Globus pallidus (tissue), 1 donor: ENCODE measurements around the gene ATE1.
A peak's percentile ranks its signal among the peaks of the same experiment; 100 is the strongest.
"Not testable (repeated sequence)": the region's sequence is repeated elsewhere in the genome, so short reads cannot be mapped to it uniquely, and the experiment has no call there.

Source experiments
- DNase-seq: peaks from one replicate; pipeline ENCODE4 v3.0.0-alpha.2; 2015; ENCODE audit warnings: low spot score

Gene ATE1

DNA sequence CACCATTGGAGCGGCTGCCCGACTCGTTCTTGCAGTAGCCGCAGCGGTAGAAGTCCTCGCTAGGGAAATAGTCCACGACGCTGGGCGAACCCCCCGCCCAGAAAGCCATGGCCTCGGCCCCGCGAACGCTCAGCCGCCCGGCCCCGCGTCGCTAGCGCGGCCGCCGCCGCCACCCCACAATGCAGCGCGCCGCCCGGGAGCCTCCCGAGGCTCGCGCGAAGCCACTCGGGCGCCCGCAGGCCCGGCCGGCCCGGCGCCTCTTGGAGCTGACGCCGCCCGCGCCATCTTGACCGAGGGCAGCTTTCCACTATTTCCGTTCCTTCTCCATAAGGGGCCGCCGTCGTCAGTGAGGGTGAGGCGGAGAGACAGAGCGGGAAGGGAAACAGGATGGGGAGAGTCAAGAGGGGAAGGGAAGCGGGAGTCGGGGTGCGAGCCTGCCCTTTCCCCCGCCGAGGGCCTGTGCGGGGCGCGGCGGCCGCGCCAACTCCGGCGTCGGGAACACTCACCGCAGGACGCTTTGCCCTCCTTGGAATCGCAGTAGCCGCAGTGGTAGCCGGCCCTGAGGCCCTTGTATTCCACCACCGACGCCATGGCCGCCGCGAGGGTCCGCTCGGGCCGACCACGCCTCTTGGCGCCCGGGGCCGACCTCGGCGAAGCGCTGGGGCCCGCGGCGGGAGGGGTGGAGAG lies at the start of gene ATE1:
Gene ATE1, minus strand, starts transcription at position 191 of the 687 bp plus-strand sequence. Its CDS starts 82 bp downstream, at position 109.
- DNase-seq, result peak; percentile 89

DNA sequence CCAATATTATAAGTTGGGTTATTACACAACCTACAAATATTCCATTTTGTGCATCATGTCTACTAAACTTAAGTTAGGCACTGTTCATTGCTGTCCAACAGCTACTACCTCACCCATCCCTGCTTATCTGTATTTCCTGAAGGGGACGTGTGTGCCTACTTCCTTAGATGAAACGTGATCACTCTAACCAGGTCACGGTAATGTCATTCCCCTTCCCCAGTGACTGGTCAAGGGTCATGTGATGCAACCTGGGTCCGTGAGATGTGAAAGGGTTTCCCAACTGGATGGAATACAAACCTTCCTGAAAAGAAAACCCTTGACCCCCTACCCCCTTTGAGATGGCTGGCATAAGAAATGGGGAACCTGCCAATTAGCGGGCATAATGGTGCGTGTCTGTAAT lies 48.8 kb upstream of the ATE1 start:
- DNase-seq, result no peak

DNA sequence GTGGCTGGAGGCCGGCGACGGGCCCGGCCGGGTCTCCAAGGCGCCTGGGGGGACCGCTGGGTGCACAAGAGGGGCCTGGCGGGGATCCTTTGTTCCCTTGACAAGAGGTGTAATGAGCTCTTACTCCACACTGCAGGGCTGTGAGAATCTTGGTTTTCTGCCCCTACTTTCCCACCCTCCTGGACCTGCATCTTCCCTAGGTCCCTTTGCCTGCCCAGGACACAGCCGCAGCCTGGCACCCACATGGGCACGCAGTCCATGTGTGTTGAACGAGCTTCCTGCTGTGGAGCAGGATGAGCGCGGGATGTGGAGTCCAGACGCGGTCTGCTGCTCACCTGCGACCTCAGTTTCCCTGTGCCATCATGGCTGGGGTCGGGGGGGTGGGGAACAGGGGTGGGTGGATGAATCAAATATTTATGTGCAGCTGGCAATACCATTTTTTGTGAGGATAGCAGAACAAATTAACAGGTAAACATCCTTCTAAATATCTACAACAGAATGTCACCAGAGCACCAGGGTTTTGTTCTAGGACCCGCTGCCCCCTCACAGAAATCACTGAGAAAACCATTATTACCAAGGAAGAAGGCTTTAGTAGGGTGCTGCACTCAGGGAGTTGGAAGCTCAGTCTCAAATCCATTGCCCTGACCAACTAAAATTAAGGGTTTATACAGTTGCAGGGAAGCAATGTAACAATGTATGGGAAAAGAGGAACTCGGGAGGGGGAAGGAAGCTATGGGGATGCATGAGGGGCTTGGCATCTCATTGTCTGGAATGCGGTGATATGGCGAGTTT lies 47.7 kb upstream of the ATE1 start:
- no peak for DNase-seq

DNA sequence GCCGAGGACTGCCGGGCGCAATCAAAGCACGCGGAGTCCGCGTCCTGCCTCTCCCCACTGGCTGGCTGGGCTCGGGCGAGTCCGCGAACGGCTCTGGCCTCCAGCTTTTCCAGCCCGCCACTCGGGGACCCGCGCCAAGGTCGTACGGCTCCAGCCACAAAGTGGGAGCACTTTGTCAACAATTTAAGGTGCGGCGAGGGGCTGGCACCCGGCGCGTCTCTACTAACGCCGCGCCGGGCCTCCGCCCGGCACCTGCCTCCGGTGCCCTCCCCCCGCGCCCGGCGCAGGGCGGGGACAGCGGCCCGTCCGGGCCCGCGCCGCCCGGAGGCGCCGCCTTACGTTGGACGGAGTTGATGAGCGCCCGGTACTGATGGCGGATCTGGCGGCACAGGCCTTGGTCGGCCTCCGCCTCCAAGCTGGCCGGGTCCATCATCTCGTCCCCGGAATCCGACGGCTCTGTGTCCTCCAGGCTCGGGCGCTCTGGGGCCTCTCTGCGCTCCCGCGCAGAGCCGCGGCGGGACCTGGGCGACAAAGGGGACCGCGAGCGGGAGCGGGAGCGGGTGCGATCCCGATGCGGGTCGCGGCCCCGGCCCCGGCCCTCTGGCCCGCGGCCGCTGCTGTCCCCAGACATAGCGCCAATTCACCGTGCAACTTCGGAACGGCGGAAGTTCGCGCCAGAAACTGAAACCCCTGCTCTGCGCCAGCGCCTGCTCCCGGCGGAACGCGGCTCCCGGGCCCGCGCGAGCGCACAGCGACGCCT lies 46.9 kb upstream of the ATE1 start, which contains the start of gene NSMCE4A:
Gene NSMCE4A, minus strand, starts transcription at position 683 of the 760 bp plus-strand sequence. Its CDS starts 52 bp downstream, at position 631.
- peak; percentile 75 for DNase-seq

DNA sequence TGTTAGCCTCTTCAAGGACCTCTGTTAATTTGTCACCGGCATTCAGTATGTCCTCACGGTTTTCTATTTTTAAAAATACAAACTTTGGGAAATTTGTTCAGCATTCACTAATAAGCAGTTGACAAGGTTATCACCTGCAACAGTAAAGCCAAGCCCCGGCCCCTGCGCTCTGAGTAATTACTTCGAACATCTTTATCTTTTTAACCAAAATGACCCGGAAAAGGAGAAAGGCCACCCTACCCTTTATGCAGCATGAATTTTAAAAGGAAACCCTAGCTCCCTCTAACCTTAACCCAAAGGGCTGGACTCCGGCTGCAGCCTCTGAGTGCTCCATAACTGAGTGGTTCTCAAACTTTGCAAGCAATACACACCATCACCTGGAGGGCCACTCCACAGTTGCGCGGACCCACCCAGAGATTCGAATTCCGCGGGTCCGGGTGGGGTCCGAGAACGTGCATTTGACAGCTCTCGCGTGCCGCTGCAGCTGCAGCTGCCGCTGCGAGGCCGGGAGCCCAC lies 46.2 kb upstream of the ATE1 start:
- DNase-seq, result no peak

DNA sequence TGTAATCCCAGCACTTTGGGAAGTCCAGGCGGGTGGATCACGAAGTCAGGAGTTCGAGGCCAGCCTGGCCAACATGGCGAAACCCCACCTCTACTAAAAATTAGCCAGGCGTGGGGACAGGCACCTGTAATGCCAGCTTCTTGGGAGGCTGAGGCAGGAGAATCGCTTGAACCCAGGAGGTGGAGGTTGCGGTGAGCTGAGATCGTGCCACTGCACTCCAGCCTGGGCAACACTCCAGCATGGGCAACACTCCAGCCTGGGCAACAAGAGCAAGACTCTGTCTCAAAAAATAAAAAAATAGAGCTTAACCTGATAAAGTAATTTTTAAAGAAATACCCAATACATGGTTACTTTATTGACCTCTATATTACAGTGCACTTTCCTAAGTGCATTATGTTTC lies 41.3 kb upstream of the ATE1 start:
- DNase-seq, result not testable (repeated sequence)

DNA sequence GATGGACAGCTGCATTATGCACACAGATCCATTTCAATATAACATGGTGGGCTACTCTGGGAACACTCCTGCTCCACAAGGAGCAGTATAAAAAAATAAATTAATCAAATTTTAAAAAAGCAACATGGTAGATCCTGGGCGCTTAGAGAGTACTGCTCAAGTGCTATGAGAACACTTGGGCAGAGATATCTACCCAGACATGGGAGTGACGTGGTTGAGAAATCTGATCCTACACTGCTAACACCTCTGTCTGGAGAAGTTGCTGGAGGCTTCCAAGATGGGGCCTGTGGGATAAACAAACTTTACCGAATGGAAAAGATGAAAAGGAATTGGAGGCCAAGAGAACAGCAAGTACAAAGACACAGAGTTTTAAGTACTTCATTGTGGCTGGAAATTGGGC lies 38.2 kb upstream of the ATE1 start:
- no peak for DNase-seq

DNA sequence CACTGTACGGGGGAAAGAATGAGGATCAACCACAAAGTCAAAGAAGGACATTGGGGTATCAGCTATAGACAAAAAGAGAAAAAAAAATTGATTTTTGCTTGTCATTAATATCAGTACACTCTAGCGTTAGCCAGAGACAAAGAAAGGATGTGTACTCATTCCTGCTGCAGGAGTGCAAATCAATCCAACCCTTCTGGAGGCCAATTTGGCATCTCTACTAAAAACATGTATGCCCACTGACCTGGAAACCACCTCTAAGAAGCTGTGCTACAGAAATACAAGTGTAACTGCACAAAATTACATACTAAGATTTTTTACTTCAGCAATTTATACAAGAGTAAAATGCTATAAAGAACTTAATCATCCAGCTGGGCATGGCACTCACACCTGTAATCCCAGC lies 33.6 kb upstream of the ATE1 start:
- no peak for DNase-seq

DNA sequence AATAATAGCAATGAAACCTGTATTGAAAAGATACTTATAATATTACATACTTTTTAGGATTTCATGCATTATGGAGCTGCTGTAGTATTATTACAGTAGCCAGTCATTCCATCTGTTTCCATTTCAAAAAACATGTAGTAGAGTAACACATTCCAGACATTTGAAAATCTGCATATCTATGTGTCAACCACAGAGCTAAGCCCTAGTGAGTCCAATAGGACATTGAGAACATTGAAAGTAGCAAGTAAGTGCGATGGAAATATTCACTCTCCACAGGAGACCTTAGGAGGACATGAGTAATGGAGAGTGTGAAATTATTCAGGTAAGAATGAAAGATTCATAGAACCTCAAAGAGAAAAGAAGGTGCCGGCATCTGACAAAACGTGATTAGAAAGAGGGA lies 31.8 kb upstream of the ATE1 start:
- DNase-seq, result no peak

DNA sequence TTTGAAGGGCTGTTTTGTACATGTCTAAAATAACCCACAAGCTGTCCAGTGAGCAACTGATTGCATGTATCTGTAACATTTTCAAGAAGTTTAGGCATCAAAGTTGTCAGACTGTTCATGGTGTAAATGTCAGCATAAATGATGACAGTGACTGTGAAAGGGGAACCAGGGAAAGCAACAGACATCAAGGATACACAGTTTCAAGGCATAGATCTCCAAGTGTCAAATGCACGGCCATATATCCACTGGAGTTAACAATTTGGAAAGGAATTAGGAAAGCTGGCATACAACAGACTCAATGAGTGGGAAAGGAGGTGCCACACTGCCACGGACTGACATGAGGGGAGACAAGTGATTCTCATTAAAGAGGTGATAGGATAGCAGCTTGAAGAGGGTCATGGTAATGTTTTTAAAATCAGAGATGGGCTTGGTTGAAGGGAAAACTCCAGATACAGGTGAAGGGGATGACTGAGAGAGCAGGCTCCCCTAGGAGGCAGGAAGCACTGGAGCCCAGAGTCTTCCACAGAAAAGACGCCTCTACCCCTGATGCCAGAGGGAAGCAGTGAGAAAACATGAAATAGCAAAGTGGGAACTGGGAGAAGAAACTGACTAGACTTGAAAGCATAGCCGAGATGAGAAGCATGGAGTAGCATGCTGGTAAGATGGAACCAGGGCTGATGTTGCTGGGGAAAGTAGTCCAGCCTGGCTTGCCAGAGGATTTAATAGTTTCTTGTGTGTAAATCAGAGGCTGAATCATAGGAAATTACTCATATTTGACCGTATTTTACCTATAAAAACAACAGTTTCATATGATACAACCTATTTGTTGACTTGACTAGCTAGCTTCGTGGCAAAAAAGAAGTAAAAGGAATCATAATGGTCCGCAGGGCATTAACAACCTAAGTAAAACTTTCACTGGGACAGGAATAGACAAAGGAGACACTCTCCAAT lies 28.6 kb upstream of the ATE1 start:
- DNase-seq, result no peak

DNA sequence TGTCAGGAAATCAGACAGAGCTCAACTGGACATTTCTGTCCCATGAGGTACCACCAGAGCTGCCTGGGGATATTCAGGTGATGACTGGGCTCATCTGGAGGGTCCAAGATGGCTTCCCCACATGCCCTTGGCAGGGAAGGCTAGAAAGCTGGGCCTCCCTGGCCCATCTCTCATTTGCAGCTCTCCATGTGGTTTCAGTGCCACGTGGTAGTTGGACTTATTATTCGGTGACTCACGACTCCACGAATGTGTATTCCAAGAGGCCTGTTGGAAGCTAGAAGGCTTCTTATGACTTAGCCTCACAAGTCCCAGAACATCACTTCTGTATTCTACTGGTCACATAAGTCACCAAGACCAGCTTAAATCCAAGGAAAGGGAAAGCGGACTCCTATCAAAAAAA lies 24.4 kb upstream of the ATE1 start:
- DNase-seq, result no peak

DNA sequence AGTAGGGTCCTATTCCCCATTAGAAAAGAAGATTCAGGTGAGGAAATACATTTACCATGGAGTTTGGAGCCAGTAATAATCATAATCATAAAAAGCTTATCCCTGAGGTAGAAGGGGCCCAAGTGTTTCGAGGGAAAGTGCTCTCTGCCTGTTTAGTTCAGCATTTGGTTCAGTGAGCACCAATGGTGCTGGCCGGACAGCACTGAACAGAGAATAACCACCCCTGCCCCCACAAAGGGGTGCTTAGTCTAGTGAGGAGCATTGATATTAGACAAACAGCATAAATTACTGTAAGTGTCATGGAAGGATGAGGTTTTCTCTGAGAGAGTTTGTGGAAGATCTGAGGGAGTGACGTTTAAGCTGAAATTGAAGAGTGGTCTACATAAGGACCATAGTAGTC lies 21.6 kb upstream of the ATE1 start:
- no peak for DNase-seq

DNA sequence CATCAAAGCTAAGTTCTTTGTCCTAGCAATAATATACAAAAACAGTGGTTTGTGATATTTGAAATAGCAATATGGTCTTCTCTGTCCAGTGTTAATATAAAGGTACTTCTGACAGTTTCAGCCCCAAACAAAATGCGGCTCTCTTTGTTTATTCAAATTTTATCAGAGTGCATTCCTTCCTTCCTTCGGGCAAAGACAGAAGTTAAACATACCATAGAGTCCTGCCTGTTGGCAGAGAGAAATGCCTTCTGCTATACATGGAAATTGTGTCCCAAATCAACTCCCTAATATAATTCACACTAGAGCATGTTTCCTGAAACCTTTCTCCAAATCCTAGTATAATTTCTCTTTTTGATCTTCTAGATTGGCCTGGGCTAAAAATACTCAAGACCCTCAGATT lies 21.2 kb upstream of the ATE1 start:
- no peak for DNase-seq

DNA sequence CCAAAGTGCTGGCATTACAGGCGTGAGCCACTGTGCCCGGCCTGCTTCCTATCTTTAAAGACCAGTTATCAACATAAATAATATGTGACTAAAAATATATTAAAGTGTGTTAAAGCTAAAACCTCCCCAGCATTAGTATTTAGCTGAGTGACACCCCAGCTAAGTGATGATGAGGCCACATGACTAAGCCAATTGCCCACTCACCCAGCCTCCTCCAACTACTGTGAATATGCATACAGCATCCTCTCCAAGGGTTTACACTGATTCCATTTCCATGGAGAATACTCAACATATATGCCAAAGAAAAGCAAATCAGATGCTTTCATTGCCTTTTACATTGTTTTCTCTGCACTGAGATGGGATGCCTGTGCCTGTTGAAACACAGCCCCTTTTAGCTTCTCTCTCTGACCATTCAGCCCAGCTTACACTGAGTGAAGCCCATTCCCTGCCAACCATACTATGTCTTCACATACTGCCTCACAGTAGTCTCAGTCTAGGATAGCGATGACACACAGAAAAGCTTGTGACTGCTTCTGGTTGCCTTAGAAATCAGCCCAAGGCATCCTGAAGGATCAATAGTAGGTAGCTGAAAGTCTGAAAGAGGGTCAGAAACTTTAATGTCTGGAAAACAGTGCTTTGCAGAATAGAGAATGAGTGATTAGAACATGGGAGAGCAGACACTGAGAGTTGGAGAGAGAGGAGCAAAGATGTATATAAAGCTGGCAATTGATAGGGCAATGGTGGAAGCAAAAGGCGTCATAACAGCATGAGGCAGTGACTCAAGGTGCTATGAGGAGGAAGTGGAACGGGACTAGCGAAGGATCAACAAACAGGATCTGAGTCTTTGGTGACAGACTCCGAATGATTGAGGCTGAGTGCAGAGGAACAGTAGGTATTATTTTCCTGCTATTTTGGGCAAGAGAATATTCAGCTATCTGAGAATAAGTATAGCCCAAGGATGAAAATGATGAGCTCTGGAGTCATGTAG lies 19.8 kb upstream of the ATE1 start:
- DNase-seq, result no peak

DNA sequence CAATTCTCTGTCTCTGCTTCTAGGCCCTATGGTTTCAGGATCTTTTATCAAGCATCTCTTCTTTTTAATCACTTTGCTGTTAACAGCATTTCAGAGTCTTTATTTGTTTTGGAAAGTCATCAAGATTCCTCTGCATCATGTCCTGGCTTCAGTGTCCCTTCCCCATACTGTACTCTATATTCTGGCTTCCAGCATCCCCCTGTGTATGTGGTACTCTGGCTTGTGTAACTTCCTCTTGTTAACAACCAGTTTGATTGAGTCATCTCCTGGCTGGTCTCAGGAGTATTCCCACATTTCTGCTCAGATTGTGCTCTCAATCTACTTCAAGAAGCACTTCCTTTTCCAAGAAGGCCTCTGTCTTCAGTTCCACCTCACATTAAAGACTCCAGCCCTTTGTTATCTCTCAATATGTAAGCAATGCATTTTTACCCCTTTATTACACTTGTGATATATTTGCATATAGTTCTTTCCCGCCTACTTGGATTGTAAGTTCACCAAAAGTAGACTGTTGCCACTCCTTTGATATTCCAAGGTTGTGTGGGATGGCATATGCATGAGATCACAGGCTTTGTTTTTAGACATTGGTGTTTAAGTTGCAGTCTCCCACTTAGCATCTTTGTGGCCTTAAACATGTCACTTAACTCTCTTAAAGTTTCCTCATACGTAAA lies 15.1 kb upstream of the ATE1 start:
- DNase-seq, result no peak

DNA sequence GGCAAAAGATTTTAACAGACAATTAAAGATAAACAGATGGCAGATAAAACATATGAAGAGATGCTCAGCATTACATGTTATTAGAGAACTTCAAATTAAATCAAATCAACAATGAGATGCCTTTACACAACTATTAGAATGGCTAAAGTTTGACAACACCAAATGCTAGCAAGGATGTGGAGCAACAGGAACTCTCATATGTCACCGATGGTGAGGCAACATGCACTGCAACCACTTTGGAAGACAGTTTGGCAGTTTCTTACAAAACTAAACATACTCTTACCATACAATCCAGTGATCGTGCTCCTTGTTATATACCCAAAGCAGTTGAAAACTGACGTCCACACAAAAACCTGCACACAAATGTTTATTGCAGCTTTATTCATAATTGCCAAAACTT lies 13.7 kb upstream of the ATE1 start:
- no peak for DNase-seq

DNA sequence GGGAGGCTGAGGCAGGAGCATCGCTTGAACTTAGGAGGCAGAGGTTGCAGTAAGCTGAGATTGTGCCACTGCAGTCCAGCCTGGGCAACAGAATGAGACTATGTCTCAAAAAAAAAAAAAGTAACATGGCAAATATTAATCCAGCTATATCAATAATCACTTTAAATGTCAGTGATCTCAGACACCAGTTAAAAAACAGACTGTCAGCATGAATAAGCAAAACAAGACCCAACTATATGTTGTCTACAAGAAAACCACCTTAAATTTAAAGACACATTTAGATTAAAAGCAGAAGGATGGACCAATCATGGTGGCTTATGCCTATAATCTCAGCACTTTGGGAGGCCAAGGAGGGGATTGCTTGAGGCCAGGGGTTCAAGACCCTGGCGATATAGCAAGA lies 8.5 kb upstream of the ATE1 start:
- no peak for DNase-seq

DNA sequence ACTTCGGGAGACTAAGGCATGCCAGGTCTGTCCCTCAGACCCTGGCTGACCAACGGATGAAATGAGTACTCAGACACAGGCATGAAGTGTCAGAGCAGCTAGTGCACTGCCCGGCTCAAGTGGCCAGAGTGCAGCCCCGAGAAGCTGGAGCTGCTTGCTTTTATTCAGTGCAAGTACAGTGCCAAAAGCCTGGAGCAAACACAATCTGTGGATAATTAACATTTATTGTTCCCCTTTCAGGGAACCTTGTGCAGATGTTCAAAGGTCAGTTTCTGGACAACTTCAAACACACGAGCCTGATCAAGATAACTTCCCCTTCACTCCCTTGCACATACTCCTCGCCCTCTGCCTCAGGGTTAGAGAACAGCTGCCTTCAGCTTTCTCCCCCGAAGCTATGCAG lies 7.9 kb upstream of the ATE1 start:
- no peak for DNase-seq

DNA sequence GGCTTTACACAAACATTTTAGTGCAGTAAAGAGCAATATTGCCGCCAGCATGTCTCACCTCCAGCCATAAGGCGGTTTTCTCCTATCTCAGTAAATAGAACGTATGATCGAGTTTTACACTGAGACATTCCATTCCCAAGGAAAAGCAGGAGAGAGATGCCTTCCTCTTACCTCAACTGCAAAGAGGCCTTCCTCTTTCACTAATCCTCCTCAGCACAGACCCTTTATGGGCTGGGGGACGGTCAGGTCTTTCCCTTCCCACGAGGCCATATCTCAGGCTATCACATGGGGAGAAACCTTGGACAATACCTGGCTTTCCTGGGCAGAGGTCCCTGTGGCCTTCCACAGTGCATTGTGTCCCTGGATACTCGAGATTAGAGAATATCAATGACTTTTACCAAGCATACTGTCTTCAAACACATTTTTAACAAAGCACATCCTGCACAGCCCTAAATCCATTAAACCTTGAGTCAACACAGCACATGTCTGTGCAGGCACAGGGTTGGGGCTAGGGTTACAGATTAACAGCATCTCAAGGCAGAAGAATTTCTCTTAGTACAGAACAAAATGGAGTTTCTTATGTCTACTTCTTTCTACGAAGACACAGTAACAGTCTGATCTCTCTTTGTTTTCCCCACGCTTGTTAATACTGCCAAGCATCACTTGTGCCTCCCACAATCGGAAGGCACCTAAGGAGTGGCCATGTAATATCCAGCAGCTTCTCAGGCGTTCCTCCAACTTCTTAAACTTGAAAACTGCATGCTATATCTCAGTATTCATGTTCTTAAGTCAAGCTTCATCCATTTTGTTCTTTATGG lies 2.6 kb upstream of the ATE1 start:
- DNase-seq, result not testable (repeated sequence)
